Activated T-cell treated with anti-CD3 and anti-CD28 coated beads, Interleukin-2, amount 50 U/mL, for 72 hours (primary cell): ENCODE measurements around the gene PTCSC3. TPM values are rescaled to one million over a fixed set of nuclear protein-coding genes. Genes with fewer than 3 reads are reported as not detected.
"Not testable (repeated sequence)": the region's sequence is repeated elsewhere in the genome, so short reads cannot be mapped to it uniquely, and the experiment has no call there.

Experiments used
- ATAC-seq, 2 donors: fragments of 150-1000 bp; cut with Tn5 transposase; replicated peaks in 1 of 2; 2 replicates each; pipeline ENCODE4 v1.10.0; 2021; ENCODE audit warnings: moderate library complexity in 2 of 2, mild to moderate bottlenecking in 1 of 2
- DNase-seq, 2 donors: peaks; one replicate each; pipeline ENCODE4 v3.0.0; 2021 to 2022; ENCODE audit warnings: mixed read lengths in 1 of 2
- H3K27ac Mint-ChIP-seq: one replicate; pipeline ENCODE4 v1.8.0; 2022; ENCODE audit warnings: mild to moderate bottlenecking, moderate library complexity, mixed read lengths
- H3K27me3 Mint-ChIP-seq: one replicate; pipeline ENCODE4 v1.8.0; 2022; ENCODE audit warnings: low read depth, mixed read lengths
- H3K36me3 Mint-ChIP-seq, 2 donors: one replicate each; pipeline ENCODE4 v1.8.0; 2022; ENCODE audit warnings: mixed read lengths in 2 of 2, mild to moderate bottlenecking in 1 of 2; ENCODE audit not compliant: insufficient read depth in 2 of 2
- H3K4me1 Mint-ChIP-seq: one replicate; pipeline ENCODE4 v1.8.0; 2022; ENCODE audit warnings: low read depth, mixed read lengths
- H3K4me3 Mint-ChIP-seq, 2 donors: one replicate each; pipeline ENCODE4 v1.8.0; 2022; ENCODE audit warnings: mild to moderate bottlenecking in 2 of 2, mixed read lengths in 2 of 2, moderate library complexity in 2 of 2
- H3K9me3 Mint-ChIP-seq, 2 donors: one replicate each; pipeline ENCODE4 v1.8.0; 2022; ENCODE audit warnings: mixed read lengths in 2 of 2
- total RNA-seq, 2 donors: library from RNA; stranded (reverse); gene quantifications; one replicate each; pipeline ENCODE4 v1.2.3, GENCODE V29; 2022

The PTCSC3 gene
- total RNA-seq, 2 donors from 2014 or later = not detected

GRCh38 chr14:36162267-36162666 is 14.3 kb downstream of the PTCSC3 start:
- Mint-ChIP-seq H3K36me3 (no peaks in the 10 kb centered on the region), H3K27ac (no peak overlapping the region), H3K27me3 (no peaks in the 10 kb centered on the region), H3K4me3 (no peak overlapping the region), H3K4me1 (no peaks in the 10 kb centered on the region), H3K9me3 (no peaks in the 10 kb centered on the region)
- no peak for ATAC-seq
- no peak for DNase-seq

DNA sequence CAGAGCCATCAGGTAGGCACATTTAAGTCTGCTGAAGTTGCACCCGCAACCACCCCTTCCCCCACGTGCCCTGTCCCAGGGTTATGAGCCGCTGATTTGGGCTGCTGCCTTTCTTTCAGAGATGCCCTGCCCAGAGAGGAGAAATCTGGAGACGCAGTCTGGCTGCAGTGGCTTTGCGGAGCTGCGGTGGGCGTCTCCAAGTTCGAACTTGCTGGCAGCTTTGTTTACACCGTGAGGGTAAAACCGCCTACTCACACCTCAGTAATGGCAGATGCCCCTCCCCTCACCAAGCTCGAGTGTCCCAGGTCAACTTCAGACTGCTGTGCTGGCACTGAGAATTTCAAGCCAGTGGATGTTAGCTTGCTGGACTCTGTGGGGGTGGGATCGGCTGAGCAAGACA is 14.7 kb downstream of the PTCSC3 start:
- Mint-ChIP-seq H3K4me3 (no peak overlapping the region), H3K4me1 (no peaks in the 10 kb centered on the region), H3K27ac (no peak overlapping the region), H3K27me3 (no peaks in the 10 kb centered on the region), H3K9me3 (no peaks in the 10 kb centered on the region), H3K36me3 (no peaks in the 10 kb centered on the region)
- DNase-seq (no peak), ATAC-seq (no peak)

GRCh38 chr14:36151335-36151734 is 25.2 kb downstream of the PTCSC3 start:
- no peak for DNase-seq
- H3K36me3 Mint-ChIP-seq = no peaks in the 10 kb centered on the region
- H3K4me1 Mint-ChIP-seq = no peaks in the 10 kb centered on the region
- peaks cover 0 to 5% of the 10 kb centered on the region in 2 donors for H3K9me3 Mint-ChIP-seq
- H3K27me3 Mint-ChIP-seq = no peaks in the 10 kb centered on the region
- no peak overlapping the region for H3K27ac Mint-ChIP-seq
- no peak for ATAC-seq
- H3K4me3 Mint-ChIP-seq = no peak overlapping the region

GRCh38 chr14:36134038-36134437 is 42.5 kb downstream of the PTCSC3 start:
- Mint-ChIP-seq H3K4me3 (no peak overlapping the region), H3K27me3 (peaks cover 6% of the 10 kb centered on the region), H3K4me1 (no peaks in the 10 kb centered on the region), H3K9me3 (no peaks in the 10 kb centered on the region), H3K36me3 (no peaks in the 10 kb centered on the region), H3K27ac (no peak overlapping the region)
- no peak for DNase-seq
- no peak for ATAC-seq

GRCh38 chr14:36132826-36133225 is 43.7 kb downstream of the PTCSC3 start:
- Mint-ChIP-seq H3K4me3 (no peak overlapping the region), H3K36me3 (no peaks in the 10 kb centered on the region), H3K4me1 (no peaks in the 10 kb centered on the region), H3K9me3 (no peaks in the 10 kb centered on the region), H3K27me3 (peaks cover 6% of the 10 kb centered on the region), H3K27ac (no peak overlapping the region)
- no peak for DNase-seq
- no peak for ATAC-seq

- no peaks in the 10 kb centered on the region for H3K4me1 Mint-ChIP-seq
- no peak overlapping the region for H3K4me3 Mint-ChIP-seq
- no peak overlapping the region for H3K27ac Mint-ChIP-seq
- no peaks in the 10 kb centered on the region for H3K9me3 Mint-ChIP-seq
- no peak for DNase-seq
- H3K27me3 Mint-ChIP-seq = peaks cover 6% of the 10 kb centered on the region
- H3K36me3 Mint-ChIP-seq = no peaks in the 10 kb centered on the region
- no peak for ATAC-seq
These were observed 46.3 kb downstream of the PTCSC3 start for GRCh38 chr14:36130186-36130585.

GRCh38 chr14:36129181-36129580 is 47.3 kb downstream of the PTCSC3 start:
- Mint-ChIP-seq H3K4me1 (no peaks in the 10 kb centered on the region), H3K27me3 (peaks cover 5% of the 10 kb centered on the region), H3K4me3 (no peak overlapping the region), H3K9me3 (peaks cover 0 to 3% of the 10 kb centered on the region in 2 donors), H3K27ac (no peak overlapping the region), H3K36me3 (peaks cover 0 to 2% of the 10 kb centered on the region in 2 donors)
- DNase-seq (no peak), ATAC-seq (no peak)

- Mint-ChIP-seq H3K4me1 (no peaks in the 10 kb centered on the region), H3K27me3 (peaks cover 15% of the 10 kb centered on the region), H3K27ac (no peak overlapping the region), H3K9me3 (no peaks in the 10 kb centered on the region), H3K4me3 (no peak overlapping the region), H3K36me3 (no peaks in the 10 kb centered on the region)
- DNase-seq = no peak
- ATAC-seq = no peak
These were observed 63.2 kb downstream of the PTCSC3 start for GRCh38 chr14:36113341-36113740.

GRCh38 chr14:36111822-36112583 is 64.5 kb downstream of the PTCSC3 start:
- DNase-seq (no peak), ATAC-seq (no peak)
- no peak overlapping the region for H3K4me3 Mint-ChIP-seq
- no peaks in the 10 kb centered on the region for H3K36me3 Mint-ChIP-seq
- no peak overlapping the region for H3K27ac Mint-ChIP-seq
- H3K27me3 Mint-ChIP-seq = peaks cover 26% of the 10 kb centered on the region
- no peaks in the 10 kb centered on the region for H3K4me1 Mint-ChIP-seq
- H3K9me3 Mint-ChIP-seq = no peaks in the 10 kb centered on the region

GRCh38 chr14:36105401-36105800 is 71.1 kb downstream of the PTCSC3 start:
- H3K27me3 Mint-ChIP-seq = peaks cover 36% of the 10 kb centered on the region
- H3K27ac Mint-ChIP-seq = no peak overlapping the region
- no peak overlapping the region for H3K4me3 Mint-ChIP-seq
- H3K9me3 Mint-ChIP-seq = no peaks in the 10 kb centered on the region
- no peaks in the 10 kb centered on the region for H3K4me1 Mint-ChIP-seq
- DNase-seq (no peak), ATAC-seq (no peak)
- no peaks in the 10 kb centered on the region for H3K36me3 Mint-ChIP-seq

GRCh38 chr14:36104258-36104657 is 72.3 kb downstream of the PTCSC3 start:
- not testable (repeated sequence) for ATAC-seq, H3K27ac Mint-ChIP-seq, H3K4me3 Mint-ChIP-seq, H3K9me3 Mint-ChIP-seq, DNase-seq, H3K4me1 Mint-ChIP-seq, H3K36me3 Mint-ChIP-seq
- peaks cover 38% of the 10 kb centered on the region for H3K27me3 Mint-ChIP-seq

DNA sequence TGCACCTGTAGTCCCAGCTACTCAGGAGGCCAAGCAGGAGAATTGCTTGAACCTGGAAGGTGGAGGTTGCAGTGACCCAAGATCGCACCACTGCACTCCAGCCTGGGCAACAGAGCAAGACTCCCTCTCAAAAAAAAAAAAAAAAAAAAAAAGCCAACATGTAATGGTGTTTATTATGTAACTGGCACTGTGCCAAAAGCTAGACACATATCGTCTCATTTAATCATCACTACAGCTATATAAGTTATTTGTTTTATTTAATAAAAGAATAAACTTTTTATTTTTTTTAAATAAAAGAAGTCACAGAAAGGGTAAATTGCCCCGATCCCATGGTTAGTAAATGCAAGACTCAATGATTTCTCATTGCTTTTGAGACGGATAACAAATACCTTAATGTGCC is 76.9 kb downstream of the PTCSC3 start:
- ATAC-seq = no peak
- Mint-ChIP-seq H3K4me1 (no peaks in the 10 kb centered on the region), H3K4me3 (no peak overlapping the region), H3K27ac (no peak overlapping the region), H3K27me3 (peaks cover 11% of the 10 kb centered on the region), H3K9me3 (no peaks in the 10 kb centered on the region), H3K36me3 (no peaks in the 10 kb centered on the region)
- no peak for DNase-seq

- no peaks in the 10 kb centered on the region for H3K9me3 Mint-ChIP-seq
- H3K4me3 Mint-ChIP-seq = no peak overlapping the region
- ATAC-seq = no peak
- H3K4me1 Mint-ChIP-seq = no peaks in the 10 kb centered on the region
- DNase-seq = no peak
- H3K36me3 Mint-ChIP-seq = no peaks in the 10 kb centered on the region
- peaks cover 13% of the 10 kb centered on the region for H3K27me3 Mint-ChIP-seq
- H3K27ac Mint-ChIP-seq = no peak overlapping the region
These were observed 79.2 kb downstream of the PTCSC3 start for GRCh38 chr14:36097356-36097755.

DNA sequence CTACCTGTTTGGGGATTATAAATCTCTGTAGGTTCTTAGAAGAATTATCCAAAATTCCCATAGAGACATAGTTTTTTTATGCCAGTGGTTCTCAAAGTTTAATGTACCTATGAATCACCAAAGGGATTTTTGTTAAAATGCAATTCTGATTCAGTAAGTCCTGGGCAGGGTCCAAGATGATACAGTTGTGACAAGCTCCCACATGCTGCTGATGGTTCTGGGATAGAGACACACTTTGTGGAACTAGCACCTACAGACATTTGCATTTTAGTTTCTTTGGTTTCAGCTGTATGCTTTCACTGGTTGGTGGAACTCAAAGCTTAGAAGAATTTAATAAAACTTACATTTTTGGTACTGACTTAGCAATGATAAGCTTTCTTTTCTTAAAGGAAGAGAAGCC is 80.4 kb downstream of the PTCSC3 start:
- DNase-seq = no peak
- ATAC-seq = no peak
- no peaks in the 10 kb centered on the region for H3K36me3 Mint-ChIP-seq
- H3K9me3 Mint-ChIP-seq = no peaks in the 10 kb centered on the region
- H3K4me3 Mint-ChIP-seq = no peak overlapping the region
- H3K4me1 Mint-ChIP-seq = no peaks in the 10 kb centered on the region
- no peak overlapping the region for H3K27ac Mint-ChIP-seq
- H3K27me3 Mint-ChIP-seq = peaks cover 13% of the 10 kb centered on the region
